8988T (cell line): Measurements from ENCODE around the gene ADARB1.
"Not testable (repeated sequence)": the region's sequence is repeated elsewhere in the genome, so short reads cannot be mapped to it uniquely, and the experiment has no call there.

Experiments
- DNase-seq: peaks from one replicate; pipeline ENCODE4 v3.0.0; 2011

ADARB1 gene

GRCh38 chr21:45119812-45120211, 45.4 kb downstream of the ADARB1 start:
- no peak for DNase-seq

GRCh38 chr21:45120975-45121374, 46.6 kb downstream of the ADARB1 start:
- DNase-seq, result no peak

- no peak for DNase-seq
These were observed 47.6 kb downstream of the ADARB1 start for GRCh38 chr21:45122030-45122429.

GRCh38 chr21:45122432-45123132, 48.2 kb downstream of the ADARB1 start:
- no peak for DNase-seq

DNA sequence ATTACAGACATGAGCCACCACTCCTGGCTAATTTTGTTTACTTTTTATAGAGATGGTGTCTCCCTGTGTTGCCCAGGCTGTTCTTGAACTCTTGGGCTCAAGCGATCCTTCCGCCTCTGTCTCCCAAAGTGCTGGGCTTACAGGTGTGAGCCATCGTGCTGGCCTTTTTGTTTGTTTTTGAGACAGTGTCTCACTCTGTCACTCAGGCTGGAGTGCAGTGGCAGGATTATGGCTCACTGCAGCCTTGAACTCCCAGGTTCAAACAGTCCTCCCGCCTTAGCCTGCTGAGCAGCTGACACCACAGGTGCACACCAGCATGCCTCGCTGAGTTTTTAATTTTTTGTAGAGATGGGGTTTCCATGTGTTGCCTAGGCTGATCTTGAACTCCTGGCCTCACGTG, 49.1 kb downstream of the ADARB1 start:
- no peak for DNase-seq

- DNase-seq, result no peak
These were observed 50.2 kb downstream of the ADARB1 start for GRCh38 chr21:45124596-45124995.

DNA sequence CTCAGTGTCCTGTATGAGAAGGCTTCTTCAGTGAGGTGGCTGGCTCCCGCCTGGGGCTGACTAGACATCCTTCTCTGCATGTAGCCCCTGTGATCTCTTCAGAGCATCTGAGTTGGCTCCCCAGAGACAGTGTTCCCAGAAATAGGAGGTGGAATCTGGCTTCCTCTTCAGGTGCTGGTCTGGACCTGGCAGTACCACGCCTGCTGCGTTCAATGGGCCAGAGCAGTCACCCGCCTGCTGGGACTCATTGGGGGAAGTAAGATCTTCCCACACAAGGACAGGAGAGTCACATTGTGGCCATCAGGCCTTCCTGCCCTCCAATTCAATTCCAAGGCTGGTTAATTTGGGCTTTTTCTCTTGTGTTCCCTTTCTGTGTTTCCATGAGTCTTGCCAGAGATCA, 51.0 kb downstream of the ADARB1 start:
- DNase-seq, result no peak

DNA sequence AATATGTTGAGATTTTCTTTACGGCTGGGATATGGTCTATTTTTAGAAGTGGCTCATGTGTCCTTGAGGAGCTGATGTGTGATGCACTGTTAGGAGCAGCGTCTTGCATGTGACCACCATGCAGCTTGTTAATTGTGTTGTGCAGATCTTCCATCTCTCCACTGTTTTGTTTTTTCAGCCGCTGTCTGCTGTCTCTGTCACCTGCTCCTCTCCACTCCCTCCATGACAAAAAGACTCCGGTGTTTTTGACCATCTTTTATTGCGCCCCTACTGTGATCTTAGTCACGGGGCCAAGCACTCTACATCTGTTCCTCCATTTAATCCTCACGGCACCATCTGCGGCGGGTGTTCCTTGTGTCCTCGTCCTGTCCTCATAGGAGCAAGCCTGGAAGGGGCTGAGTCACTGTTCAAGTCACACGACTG, 51.8 kb downstream of the ADARB1 start:
- no peak for DNase-seq

GRCh38 chr21:45126983-45127382, 52.6 kb downstream of the ADARB1 start:
- DNase-seq, result no peak

- DNase-seq, result no peak
These were observed 53.6 kb downstream of the ADARB1 start for GRCh38 chr21:45127937-45128336.

GRCh38 chr21:45128613-45129188, 54.3 kb downstream of the ADARB1 start:
- peak; percentile 48 for DNase-seq

GRCh38 chr21:45129189-45129923, 55.0 kb downstream of the ADARB1 start:
- DNase-seq, result no peak

DNA sequence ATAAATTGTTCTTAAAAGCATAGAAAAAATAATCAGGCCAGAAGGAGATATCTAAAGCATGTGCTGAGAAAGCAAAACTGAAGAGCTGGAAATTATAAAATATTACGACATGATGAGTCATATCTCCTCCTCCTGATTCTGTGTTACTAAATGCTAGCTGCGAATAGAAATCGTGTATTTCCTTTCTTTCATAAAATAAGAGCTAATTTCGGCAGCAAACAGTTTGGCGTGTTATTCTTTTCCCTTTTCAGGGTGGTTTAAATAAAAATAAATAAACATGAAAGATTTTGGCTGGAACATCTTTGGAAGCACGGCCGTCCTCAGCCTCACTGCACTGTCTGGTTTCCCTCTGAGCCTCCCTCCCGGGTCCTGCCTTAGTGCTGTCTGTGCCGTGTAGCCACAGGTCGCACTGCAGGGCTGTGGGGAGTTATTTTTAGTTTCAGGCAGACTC, 56.0 kb downstream of the ADARB1 start:
- DNase-seq, result no peak

DNA sequence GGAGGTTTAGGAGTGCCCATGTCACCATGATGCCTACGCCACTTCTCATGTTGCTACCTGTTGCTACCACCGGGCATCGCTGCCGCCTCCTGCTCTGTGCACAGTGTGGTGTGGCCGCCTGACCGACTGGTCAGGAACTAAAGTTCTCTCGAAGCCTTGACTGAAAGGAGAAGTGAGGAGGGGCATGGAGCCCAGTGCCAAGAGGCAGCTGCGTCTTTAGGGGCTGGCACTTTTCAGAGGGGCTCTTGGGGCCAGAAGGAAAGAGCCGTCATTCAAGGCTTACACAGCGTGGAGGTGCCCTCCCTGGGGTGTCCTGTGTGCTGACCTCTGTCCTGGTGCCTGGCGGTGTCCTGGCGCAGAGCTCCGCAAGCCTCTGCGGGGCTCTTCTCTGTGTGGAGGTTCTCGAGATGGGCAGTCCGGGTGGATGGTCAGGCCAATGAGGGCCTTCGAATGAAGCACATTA, 57.2 kb downstream of the ADARB1 start:
- no peak for DNase-seq

DNA sequence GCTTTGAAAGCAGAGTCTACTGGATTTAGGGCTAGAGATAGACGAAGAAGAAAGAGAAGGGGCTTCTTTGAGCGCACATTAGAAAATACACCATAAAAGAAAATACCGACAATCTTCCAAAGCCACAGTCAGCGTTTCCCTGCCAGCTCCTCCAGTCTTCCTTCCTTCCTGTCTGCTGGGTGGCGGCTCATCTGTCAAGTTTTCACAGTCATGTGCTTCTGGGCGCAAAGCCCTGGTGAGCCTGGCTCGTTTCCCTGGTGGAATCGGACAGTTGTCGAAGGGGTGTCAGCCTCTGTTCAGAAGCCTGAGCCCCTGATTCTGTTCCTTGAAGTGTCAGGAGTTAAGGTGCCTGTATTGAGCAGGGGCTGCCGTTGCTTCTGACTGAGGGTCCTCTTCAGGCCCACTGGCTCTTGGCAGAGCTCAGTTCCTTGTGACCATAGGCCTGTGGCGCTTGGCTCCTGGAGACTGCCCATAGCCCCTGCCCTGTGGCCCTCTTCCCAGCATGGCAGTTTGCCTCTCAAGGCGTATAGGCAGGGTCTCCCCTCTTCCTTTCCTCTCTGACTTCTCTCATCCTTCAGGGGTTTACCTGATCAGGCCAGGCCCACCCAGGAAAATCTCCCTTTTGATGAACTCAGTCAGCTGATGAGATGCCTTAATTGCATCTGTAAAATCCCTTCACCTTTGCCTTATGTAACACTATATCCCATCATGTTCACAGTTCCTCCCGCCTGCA, 58.6 kb downstream of the ADARB1 start:
- no peak for DNase-seq

- not testable (repeated sequence) for DNase-seq
These were observed 59.3 kb downstream of the ADARB1 start for GRCh38 chr21:45133574-45134278.

GRCh38 chr21:45134279-45135076, 60.1 kb downstream of the ADARB1 start:
- no peak for DNase-seq

DNA sequence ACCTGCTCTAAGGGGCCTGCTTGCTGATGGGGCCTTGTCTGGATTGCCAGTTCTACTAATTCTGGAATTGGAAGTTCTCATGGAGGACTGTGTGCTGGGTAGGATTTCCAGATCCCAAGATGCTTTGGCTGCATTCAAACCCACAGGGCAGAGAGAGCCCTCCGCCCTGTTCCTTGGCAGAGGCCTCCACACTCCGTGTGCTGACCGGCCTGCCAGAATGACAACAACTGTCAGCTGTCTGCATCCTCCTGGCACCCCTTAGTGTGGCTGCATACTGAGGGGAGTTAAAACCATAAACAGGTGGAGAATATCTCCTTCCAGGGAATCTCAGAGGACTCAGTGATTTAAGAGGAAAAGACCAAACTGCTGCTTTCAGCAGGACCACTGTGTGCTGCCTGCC, 60.7 kb downstream of the ADARB1 start:
- DNase-seq, result no peak

- no peak for DNase-seq
These were observed 61.5 kb downstream of the ADARB1 start for GRCh38 chr21:45135868-45136267.

DNA sequence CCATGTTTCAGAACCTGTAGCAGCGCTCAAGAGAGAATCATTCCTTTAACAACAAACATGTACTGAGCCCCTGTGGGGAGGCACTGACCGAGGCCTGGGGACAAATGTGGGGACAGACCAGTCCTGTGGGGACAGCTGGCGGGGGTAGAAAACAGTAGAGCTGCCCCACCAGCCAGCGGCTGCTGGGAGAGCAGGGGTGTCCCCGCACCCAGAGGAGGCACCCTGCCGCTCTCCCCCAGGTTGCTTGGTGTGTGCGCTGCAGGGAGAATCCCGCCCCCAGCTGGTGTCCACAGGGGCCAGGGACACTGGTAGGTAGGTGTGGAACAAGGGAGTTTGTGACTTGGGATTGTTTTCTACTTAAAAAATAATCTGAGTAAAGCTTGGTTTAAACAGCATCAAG, 62.1 kb downstream of the ADARB1 start:
- no peak for DNase-seq

DNA sequence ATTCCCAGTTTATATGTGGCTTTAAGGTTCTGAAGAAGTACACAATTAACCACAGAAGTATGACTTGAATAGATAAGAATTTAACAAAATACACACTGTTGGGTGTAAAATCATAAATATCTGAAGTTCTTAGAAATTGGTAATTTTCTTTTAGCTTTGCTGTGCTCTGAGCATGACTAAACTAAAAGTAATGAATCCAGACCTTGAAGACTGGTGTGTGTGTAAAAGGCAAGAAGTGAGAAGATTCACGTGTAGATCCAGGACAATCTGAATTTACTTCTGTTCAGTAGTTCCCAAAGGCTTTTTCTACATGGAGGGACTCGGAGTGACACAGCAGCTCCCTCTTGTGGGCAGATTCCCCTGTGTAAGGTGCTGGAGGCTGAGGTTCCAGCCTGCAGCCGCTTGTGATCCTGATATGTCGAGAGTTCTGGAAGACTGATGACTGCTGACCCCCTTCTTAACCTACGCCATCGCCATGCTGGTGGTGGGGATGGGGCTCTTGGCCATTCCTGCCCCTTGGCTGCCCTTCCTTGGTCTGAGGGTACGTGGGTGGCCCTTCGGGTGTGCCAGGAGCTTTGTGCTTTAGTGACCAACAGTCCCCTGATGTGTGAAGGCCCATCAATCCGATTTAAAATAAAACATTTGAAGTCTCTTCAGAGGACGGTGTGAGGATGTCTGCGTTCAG, 62.7 kb downstream of the ADARB1 start:
- peak; percentile 69 for DNase-seq
